ENCODE results near the gene LMCD1.
A peak's percentile ranks its signal among the peaks of the same experiment; 100 is the strongest.

LMCD1 gene

DNA sequence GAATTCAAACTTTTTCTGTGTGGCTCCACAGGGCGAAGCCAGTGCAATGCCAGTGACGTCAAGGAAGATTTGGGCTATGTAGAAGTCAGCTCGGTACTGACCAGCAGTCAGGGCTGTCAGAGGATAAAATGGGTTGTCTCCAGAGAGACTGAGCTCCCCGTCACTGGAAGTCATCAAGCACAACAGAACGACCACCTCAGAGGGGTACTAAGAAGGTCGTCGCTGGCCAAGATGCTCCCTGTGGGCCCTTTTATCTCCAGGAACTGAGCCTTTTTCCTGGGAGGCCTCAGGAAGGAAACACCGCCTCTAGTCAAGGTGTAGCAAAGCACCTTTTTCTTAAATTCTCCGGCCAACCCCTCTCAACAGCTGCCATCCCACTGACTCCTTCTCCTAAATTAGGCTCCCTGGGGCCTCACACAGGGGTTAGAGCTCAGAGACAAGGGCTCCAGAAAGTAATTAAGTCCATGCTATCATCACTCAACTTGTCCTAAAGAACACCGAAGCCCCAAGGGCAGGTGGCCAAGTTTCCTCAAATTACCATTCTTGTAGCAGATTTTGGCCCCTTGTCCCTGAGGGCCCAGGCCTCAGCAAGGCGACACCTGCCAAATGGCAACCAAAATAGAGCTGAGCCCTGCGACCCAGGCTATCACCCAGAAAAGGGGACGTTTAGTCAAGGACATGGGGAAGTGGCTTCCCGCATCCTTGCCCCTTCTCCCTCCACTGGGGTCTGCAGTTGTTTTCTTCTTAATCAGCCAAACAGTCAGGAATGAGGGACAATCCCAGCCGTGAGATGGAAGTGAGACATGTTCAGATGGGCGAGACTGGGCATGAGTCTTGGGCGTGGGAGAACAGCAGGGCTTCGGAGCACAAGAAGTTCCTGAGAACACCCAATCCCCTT is 94.9 kb downstream of the LMCD1 start:
- no peak for DNase-seq

- DNase-seq, result no peak
Observed at GRCh38 chr3:8597219-8597853, 95.7 kb downstream of the LMCD1 start.

DNA sequence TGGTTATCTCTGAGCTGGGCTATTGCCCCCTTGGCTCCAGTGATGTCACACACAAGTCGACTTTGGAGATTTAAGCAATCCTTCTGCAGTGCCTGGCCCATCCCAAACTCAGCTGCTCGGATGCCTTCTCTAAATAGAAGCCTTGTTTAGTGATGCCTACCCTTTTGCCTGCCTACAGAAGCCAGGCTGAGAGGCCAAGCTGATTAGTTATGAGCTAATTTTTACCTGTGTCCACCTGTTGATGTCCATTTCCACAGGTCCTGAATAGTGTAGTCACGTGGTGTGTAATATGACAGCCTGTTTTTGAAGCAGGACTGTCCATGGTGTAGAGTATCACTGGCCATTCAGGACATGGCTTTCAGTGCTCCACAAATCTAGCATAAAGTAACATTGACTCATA is 97.5 kb downstream of the LMCD1 start:
- no peak for DNase-seq

GRCh38 chr3:8600457-8600856 is 98.8 kb downstream of the LMCD1 start:
- no peak for DNase-seq

- DNase-seq, result no peak
Observed at GRCh38 chr3:8603115-8603710, 101.6 kb downstream of the LMCD1 start.

DNA sequence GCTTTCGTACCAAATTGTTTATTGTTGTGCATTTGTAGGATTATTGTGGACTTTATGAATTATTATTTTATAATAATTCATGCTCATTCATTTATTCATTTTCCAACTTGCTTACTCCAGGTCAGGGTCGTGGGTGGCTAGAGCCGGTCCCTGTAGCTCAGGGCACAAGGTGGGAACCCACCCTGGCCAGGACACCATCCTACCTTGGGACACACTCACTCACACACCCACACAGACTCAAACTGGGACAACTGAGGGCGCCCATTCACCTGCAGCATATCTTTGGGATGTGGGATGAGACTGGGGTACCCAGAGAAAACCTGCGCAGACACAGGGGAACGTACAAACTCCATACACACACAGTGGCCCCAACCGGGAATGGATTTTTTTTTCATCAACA is 102.4 kb downstream of the LMCD1 start:
- no peak for DNase-seq

DNA sequence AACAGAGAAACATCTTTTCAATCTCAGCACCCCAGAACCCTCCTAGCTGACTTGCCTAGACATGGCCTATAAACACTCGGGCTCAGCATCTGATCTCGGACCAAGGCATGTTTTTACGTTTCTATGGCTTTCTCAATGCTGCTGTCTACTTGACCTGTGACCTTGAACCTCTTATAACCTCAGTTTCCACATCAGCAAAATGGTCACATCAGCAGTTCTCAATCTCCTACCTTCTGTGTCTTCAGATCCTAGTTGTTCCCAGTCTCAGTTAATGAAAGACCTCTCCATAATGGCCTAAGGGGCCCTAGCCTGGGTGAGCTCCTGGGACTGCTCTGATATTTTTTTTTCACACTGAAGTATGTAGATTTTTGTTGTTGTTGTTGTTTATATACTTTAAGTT is 103.4 kb downstream of the LMCD1 start:
- DNase-seq, result no peak

GRCh38 chr3:8606701-8607231 is 105.1 kb downstream of the LMCD1 start:
- DNase-seq, result no peak

DNA sequence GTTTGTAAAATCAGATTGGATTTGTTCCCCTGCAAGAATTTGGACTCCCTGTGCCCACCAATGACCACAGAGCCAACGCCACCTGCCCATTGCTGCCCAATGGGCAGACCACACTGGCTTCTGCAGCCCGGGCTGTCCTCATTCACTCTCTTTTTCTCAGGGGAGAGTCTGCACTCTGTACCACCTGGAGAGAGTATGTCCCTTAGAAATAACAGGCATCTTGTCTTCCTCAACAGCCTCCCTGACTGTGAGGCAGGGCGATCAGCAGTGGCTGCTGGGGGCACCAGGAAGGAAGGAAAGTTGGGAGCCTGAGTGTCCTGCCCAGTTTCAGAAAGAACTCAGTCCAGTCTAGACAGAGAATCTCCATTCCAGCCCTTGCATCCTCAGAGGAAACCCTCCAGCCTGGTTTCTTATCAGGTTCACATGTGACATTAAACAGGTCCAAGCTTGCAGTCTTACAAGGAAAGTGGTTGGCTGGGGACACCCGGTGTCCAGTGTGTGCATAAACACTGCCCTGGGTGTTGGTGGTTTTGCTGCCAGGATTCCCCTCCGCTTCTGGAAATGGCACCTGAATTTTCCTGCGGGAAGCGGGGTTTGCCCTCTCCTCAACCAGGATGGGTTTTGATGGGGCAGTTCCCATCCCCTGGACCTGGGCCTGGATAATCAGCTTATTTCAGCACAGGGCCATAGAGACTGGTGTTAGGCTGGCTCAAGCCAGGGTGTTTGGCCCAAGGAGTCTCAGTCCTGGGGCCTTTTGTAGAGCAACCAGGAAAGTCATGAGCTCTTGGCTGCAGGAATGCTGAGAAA is 105.8 kb downstream of the LMCD1 start:
- peak; percentile 6 for DNase-seq

GRCh38 chr3:8608041-8608790 is 106.6 kb downstream of the LMCD1 start:
- no peak for DNase-seq

- DNase-seq, result no peak
Observed at GRCh38 chr3:8608791-8609467, 107.3 kb downstream of the LMCD1 start.

DNA sequence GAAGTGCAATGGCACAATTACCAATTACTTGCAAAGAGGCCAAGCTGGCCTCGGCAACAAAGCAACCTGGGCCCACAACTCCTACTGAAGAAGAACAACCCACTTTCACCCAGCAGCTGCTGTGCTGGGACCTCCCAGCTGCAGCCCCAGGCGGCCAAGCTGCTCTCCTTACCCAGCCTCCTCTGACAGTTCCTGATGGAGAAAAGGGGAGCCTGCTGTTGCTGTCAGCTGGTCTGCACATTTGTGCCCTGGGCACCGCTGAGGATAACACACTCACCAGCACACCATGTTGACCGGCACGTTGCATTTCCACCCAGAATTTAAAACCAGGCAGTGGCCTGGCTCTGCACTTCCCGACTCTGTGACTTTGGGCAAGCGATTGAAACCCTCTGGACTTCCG is 109.3 kb downstream of the LMCD1 start:
- no peak for DNase-seq

- no peak for DNase-seq
Observed at GRCh38 chr3:8617921-8618320, 116.3 kb downstream of the LMCD1 start.

GRCh38 chr3:8618950-8619349 is 117.3 kb downstream of the LMCD1 start:
- no peak for DNase-seq

- DNase-seq, result no peak
Observed at GRCh38 chr3:8619548-8619947, 117.9 kb downstream of the LMCD1 start.

- no peak for DNase-seq
Observed at GRCh38 chr3:8621141-8621540, 119.5 kb downstream of the LMCD1 start.

- no peak for DNase-seq
Observed at GRCh38 chr3:8621872-8622271, 120.2 kb downstream of the LMCD1 start.

- DNase-seq, result peak; percentile 52
Observed at GRCh38 chr3:8622873-8623691, 121.5 kb downstream of the LMCD1 start.

GRCh38 chr3:8623741-8624140 is 122.1 kb downstream of the LMCD1 start:
- no peak for DNase-seq
